ENCODE results near the gene CREB5. TPM values are rescaled to one million over a fixed set of nuclear protein-coding genes. Genes with fewer than 3 reads are reported as not detected.

CREB5 gene
- total RNA-seq, 2 experiments from 2014 or later = 1.2 to 1.5 TPM

- no peak overlapping the region for H3K27ac Mint-ChIP-seq
- no peaks in the 10 kb centered on the region for H3K27me3 Mint-ChIP-seq
- ChIA-PET POLR2A (no interaction called here), CTCF (no interaction called here)
- intact Hi-C loops (cut with micrococcal nuclease) = no loop called here
- TF ChIP-seq CTCF (IDR thresholded peaks at IDR 0.05) = no peak
- H3K9me3 Mint-ChIP-seq = no peaks in the 10 kb centered on the region
- H3K4me1 Mint-ChIP-seq (ENCODE audit: low read depth) = no peaks in the 10 kb centered on the region
- DNase-seq (no peak), ATAC-seq (no peak)
- no peak overlapping the region for H3K4me3 Mint-ChIP-seq
- H3K36me3 Mint-ChIP-seq (ENCODE audit: low read depth) = no peaks in the 10 kb centered on the region
Measured at GRCh38 chr7:28703037-28703765, 290.9 kb downstream of the CREB5 start.

- Mint-ChIP-seq H3K4me1 (ENCODE audit: low read depth) (no peaks in the 10 kb centered on the region), H3K4me3 (no peak overlapping the region), H3K27me3 (no peaks in the 10 kb centered on the region), H3K9me3 (no peaks in the 10 kb centered on the region), H3K36me3 (ENCODE audit: low read depth) (no peaks in the 10 kb centered on the region), H3K27ac (no peak overlapping the region)
- ATAC-seq = no peak
- CTCF ChIA-PET = no interaction called here
- no peak for DNase-seq
- intact Hi-C loops (cut with micrococcal nuclease) = no loop called here
- no peak for TF ChIP-seq CTCF (IDR thresholded peaks at IDR 0.05)
- POLR2A ChIA-PET = interaction anchor here (0.6 kb wide), 1 partner anchor 143 kb away, joined by 3 read pairs; no protein-coding TSS in a partner anchor
Measured at GRCh38 chr7:28704706-28705105, 292.4 kb downstream of the CREB5 start.

- intact Hi-C loops (cut with micrococcal nuclease) = no loop called here
- POLR2A ChIA-PET = interaction anchor here (0.6 kb wide), 1 partner anchor 143 kb away, joined by 3 read pairs; no protein-coding TSS in a partner anchor
Measured at GRCh38 chr7:28705350-28705749, 293.0 kb downstream of the CREB5 start.

GRCh38 chr7:28706584-28706983, 294.3 kb downstream of the CREB5 start:
- H3K4me3 Mint-ChIP-seq = no peak overlapping the region
- H3K9me3 Mint-ChIP-seq = no peaks in the 10 kb centered on the region
- ATAC-seq = no peak
- TF ChIP-seq CTCF (IDR thresholded peaks at IDR 0.05) = no peak
- ChIA-PET POLR2A (no interaction called here), CTCF (no interaction called here)
- intact Hi-C loops (cut with micrococcal nuclease) = no loop called here
- H3K4me1 Mint-ChIP-seq (ENCODE audit: low read depth) = no peaks in the 10 kb centered on the region
- no peaks in the 10 kb centered on the region for H3K27me3 Mint-ChIP-seq
- H3K36me3 Mint-ChIP-seq (ENCODE audit: low read depth) = no peaks in the 10 kb centered on the region
- no peak overlapping the region for H3K27ac Mint-ChIP-seq
- DNase-seq = no peak

More at GRCh38 chr7:28705350-28705749, 293.0 kb downstream of the CREB5 start:
- TF ChIP-seq CTCF (IDR thresholded peaks at IDR 0.05) = no peak
- no peak for ATAC-seq
- no peaks in the 10 kb centered on the region for H3K4me1 Mint-ChIP-seq (ENCODE audit: low read depth)
- H3K27ac Mint-ChIP-seq = no peak overlapping the region
- no peak overlapping the region for H3K4me3 Mint-ChIP-seq
- H3K36me3 Mint-ChIP-seq (ENCODE audit: low read depth) = no peaks in the 10 kb centered on the region
- no peak for DNase-seq
- H3K27me3 Mint-ChIP-seq = no peaks in the 10 kb centered on the region
- no peaks in the 10 kb centered on the region for H3K9me3 Mint-ChIP-seq
- CTCF ChIA-PET = no interaction called here

- ATAC-seq (no peak), DNase-seq (no peak)
- H3K27ac Mint-ChIP-seq = no peak overlapping the region
- H3K27me3 Mint-ChIP-seq = no peaks in the 10 kb centered on the region
- POLR2A ChIA-PET = no interaction called here
- TF ChIP-seq CTCF (IDR thresholded peaks at IDR 0.05) = no peak
- H3K4me3 Mint-ChIP-seq = no peak overlapping the region
- intact Hi-C loops (cut with micrococcal nuclease) = no loop called here
- H3K36me3 Mint-ChIP-seq (ENCODE audit: low read depth) = no peaks in the 10 kb centered on the region
- CTCF ChIA-PET = no interaction called here
- H3K9me3 Mint-ChIP-seq = no peaks in the 10 kb centered on the region
- no peaks in the 10 kb centered on the region for H3K4me1 Mint-ChIP-seq (ENCODE audit: low read depth)
Measured at GRCh38 chr7:28707291-28707690, 295.0 kb downstream of the CREB5 start.
